ENCODE data around the gene ZNF423. TPM values are rescaled to one million over a fixed set of nuclear protein-coding genes. Genes with fewer than 3 reads are reported as not detected.

Gene ZNF423
- total RNA-seq, 1 experiment from 2014 or later = not detected

DNA sequence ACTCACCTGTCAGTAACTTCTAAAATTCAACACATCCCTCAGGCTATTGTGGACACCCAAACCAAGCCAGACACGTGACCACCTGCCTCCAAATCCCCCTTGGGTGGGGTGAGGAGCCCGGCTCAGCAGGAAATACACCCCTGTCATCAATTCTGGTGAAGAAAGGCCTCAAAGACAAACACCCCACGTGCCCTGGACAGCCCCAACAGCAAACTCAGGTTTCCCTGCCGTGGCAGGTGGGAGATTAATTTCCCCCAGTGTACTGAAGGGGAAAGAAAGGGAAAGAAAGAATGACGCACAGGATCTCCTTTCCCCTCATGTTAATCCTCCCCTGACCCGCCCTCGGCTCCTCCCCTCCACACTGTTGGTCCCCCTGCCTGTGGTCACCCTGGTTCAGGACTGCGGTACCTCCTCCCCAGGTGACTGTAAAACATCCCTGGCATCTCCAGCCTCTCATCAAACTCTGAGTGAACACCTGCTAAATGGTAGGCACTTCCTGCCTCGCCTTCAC lies 98.3 kb downstream of the ZNF423 start:
- no peaks in the 10 kb centered on the region for H3K79me2 ChIP-seq (ENCODE audit: low read length)
- no peaks in the 10 kb centered on the region for H3K9me3 ChIP-seq (ENCODE audit: low read length)
- H3K27me3 ChIP-seq (ENCODE audit: low read length) = no peaks in the 10 kb centered on the region
- H3K9ac ChIP-seq (ENCODE audit: low read length) = no peak overlapping the region
- H3K36me3 ChIP-seq (ENCODE audit: insufficient read depth, low read length) = no peaks in the 10 kb centered on the region
- H3K27ac ChIP-seq (ENCODE audit: low read length) = no peak overlapping the region
- H3K4me3 ChIP-seq (ENCODE audit: low read length) = no peak overlapping the region
- H2AFZ ChIP-seq (ENCODE audit: low read length) = no peak overlapping the region
- no peaks in the 10 kb centered on the region for H3K9me2 ChIP-seq (replicated peaks; ENCODE audit: insufficient read depth, low read length)
- no peak for DNase-seq
- H3K4me1 ChIP-seq (ENCODE audit: low read length) = no peaks in the 10 kb centered on the region
- no peak overlapping the region for H3K4me2 ChIP-seq (ENCODE audit: low read depth, low read length, poor library complexity, severe bottlenecking)
- H4K20me1 ChIP-seq (ENCODE audit: insufficient read depth, low read depth, low read length) = no peaks in the 10 kb centered on the region

GRCh38 chr16:49756775-49757558 lies 98.9 kb downstream of the ZNF423 start:
- Histone ChIP-seq H3K9ac (ENCODE audit: low read length) (no peak overlapping the region), H3K27ac (ENCODE audit: low read length) (no peak overlapping the region)

DNA sequence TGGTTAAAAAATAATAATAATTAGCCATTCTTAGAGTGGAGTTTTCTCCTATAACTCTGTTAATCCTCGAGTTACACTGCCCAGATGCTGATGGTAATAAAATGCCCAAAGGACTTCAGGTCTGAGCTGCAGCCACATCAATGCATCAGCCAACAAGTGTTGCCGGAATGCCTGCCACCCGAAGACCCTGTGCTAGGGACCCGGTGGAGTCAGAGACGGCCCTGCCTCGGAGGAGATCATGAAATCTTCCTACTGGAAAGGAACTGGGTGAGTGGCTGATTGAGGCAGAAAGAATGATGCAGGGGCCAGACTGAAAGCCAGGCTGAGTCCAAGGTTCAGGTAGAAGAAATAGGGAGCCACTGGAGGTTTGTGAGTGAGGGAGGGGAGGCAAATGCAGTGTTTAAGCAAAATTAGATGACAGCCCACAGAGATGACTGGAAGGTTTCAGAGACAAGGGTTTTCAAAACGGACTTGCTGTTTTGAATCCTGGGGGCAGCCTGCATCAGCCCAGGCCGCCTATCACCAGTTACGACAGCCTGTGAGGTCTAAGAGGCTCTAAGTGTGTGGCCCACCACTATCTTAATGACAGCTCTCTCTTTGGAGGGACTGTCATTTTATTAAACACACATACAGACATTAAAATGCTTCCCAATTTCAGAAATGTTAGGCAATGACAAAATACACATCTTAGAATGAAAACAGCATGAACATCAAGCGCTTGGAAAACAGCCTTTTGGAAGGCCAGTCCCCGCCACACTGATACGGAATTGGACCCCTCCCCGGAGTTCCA lies 100.0 kb downstream of the ZNF423 start:
- H2AFZ ChIP-seq (ENCODE audit: low read length) = no peak overlapping the region
- no peak overlapping the region for H3K4me2 ChIP-seq (ENCODE audit: low read depth, low read length, poor library complexity, severe bottlenecking)
- H3K9ac ChIP-seq (ENCODE audit: low read length) = no peak overlapping the region
- H3K27ac ChIP-seq (ENCODE audit: low read length) = no peak overlapping the region
- no peaks in the 10 kb centered on the region for H3K27me3 ChIP-seq (ENCODE audit: low read length)
- no peak overlapping the region for H3K4me3 ChIP-seq (ENCODE audit: low read length)
- no peaks in the 10 kb centered on the region for H3K4me1 ChIP-seq (ENCODE audit: low read length)
- no peak for DNase-seq
- no peaks in the 10 kb centered on the region for H3K36me3 ChIP-seq (ENCODE audit: insufficient read depth, low read length)
- no peaks in the 10 kb centered on the region for H4K20me1 ChIP-seq (ENCODE audit: insufficient read depth, low read depth, low read length)
- no peaks in the 10 kb centered on the region for H3K79me2 ChIP-seq (ENCODE audit: low read length)
- H3K9me2 ChIP-seq (replicated peaks; ENCODE audit: insufficient read depth, low read length) = no peaks in the 10 kb centered on the region
- H3K9me3 ChIP-seq (ENCODE audit: low read length) = no peaks in the 10 kb centered on the region

More at GRCh38 chr16:49756775-49757558, 98.9 kb downstream of the ZNF423 start:
- Histone ChIP-seq H3K4me3 (ENCODE audit: low read length) (no peak overlapping the region), H2AFZ (ENCODE audit: low read length) (no peak overlapping the region), H3K9me3 (ENCODE audit: low read length) (no peaks in the 10 kb centered on the region), H3K4me2 (ENCODE audit: low read depth, low read length, poor library complexity, severe bottlenecking) (no peak overlapping the region), H4K20me1 (ENCODE audit: insufficient read depth, low read depth, low read length) (no peaks in the 10 kb centered on the region), H3K27me3 (ENCODE audit: low read length) (no peaks in the 10 kb centered on the region), H3K79me2 (ENCODE audit: low read length) (no peaks in the 10 kb centered on the region), H3K36me3 (ENCODE audit: insufficient read depth, low read length) (no peaks in the 10 kb centered on the region), H3K4me1 (ENCODE audit: low read length) (no peaks in the 10 kb centered on the region), H3K9me2 (replicated peaks; ENCODE audit: insufficient read depth, low read length) (no peaks in the 10 kb centered on the region)
- DNase-seq = no peak

- no peak overlapping the region for H3K4me3 ChIP-seq (ENCODE audit: low read length)
- no peaks in the 10 kb centered on the region for H4K20me1 ChIP-seq (ENCODE audit: insufficient read depth, low read depth, low read length)
- no peaks in the 10 kb centered on the region for H3K27me3 ChIP-seq (ENCODE audit: low read length)
- H3K9ac ChIP-seq (ENCODE audit: low read length) = no peak overlapping the region
- no peaks in the 10 kb centered on the region for H3K4me1 ChIP-seq (ENCODE audit: low read length)
- no peaks in the 10 kb centered on the region for H3K36me3 ChIP-seq (ENCODE audit: insufficient read depth, low read length)
- H3K27ac ChIP-seq (ENCODE audit: low read length) = no peak overlapping the region
- H3K9me3 ChIP-seq (ENCODE audit: low read length) = no peaks in the 10 kb centered on the region
- H3K9me2 ChIP-seq (replicated peaks; ENCODE audit: insufficient read depth, low read length) = no peaks in the 10 kb centered on the region
- H3K4me2 ChIP-seq (ENCODE audit: low read depth, low read length, poor library complexity, severe bottlenecking) = no peak overlapping the region
- no peak overlapping the region for H2AFZ ChIP-seq (ENCODE audit: low read length)
- DNase-seq = no peak
- no peaks in the 10 kb centered on the region for H3K79me2 ChIP-seq (ENCODE audit: low read length)
Measured at GRCh38 chr16:49755313-49755620, 100.6 kb downstream of the ZNF423 start.

DNA sequence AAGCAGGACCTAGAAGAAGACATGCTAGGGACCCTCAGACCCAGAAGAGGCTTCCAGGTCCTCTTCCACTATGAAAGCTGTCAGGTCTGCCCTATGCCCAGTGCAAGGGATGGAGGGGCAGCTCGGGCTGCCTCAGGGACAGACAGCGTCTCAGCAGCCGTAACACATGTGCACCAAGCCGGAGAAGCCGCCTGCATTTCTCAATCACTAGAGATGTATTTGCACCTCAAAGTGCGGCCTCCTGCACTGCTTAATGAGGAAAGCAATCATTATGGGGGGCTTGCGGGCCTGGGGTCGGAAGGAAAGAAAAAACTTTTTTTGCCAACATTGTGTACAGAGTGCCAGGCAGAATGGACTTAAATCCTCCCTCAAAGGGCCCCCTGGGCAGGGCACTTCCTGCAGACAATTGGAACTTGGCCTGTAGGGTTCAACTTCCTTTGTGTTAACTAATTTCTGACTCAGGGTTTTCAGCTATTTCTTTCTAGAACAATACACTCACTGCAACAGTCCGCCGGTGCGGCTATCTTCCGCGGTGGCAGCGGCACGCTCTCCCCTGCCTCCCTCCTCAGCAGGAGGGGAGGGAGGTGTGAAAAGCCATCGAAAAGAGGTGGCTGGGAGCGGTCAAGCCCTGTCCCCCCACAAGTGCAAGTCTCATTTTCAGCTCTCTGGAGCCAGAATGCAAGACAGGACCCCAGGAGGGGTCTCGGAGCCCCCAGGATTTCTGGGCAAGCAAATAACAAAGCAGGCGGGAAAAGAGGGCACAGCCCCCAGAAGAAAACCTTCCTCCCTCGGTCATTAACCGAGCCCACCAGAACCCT lies 101.2 kb downstream of the ZNF423 start:
- Histone ChIP-seq H2AFZ (ENCODE audit: low read length) (no peak overlapping the region), H3K27me3 (ENCODE audit: low read length) (no peaks in the 10 kb centered on the region), H3K4me3 (ENCODE audit: low read length) (no peak overlapping the region)

GRCh38 chr16:49750341-49751000 lies 105.4 kb downstream of the ZNF423 start:
- Histone ChIP-seq H4K20me1 (ENCODE audit: insufficient read depth, low read depth, low read length) (0 out of 2 replicates have a peak, but pooled peaks cover 3% of the 10 kb centered on the region), H3K4me1 (ENCODE audit: low read length) (no peaks in the 10 kb centered on the region), H3K4me2 (ENCODE audit: low read depth, low read length, poor library complexity, severe bottlenecking) (no peak overlapping the region), H3K27ac (ENCODE audit: low read length) (no peak overlapping the region), H3K79me2 (ENCODE audit: low read length) (no peaks in the 10 kb centered on the region), H3K9me3 (ENCODE audit: low read length) (no peaks in the 10 kb centered on the region), H3K4me3 (ENCODE audit: low read length) (no peak overlapping the region), H2AFZ (ENCODE audit: low read length) (no peak overlapping the region), H3K27me3 (ENCODE audit: low read length) (no peaks in the 10 kb centered on the region), H3K9me2 (replicated peaks; ENCODE audit: insufficient read depth, low read length) (no peaks in the 10 kb centered on the region), H3K9ac (ENCODE audit: low read length) (no peak overlapping the region), H3K36me3 (ENCODE audit: insufficient read depth, low read length) (no peaks in the 10 kb centered on the region)
- DNase-seq = no peak

More for the DNA sequence above, 101.2 kb downstream of the ZNF423 start:
- H3K27ac ChIP-seq (ENCODE audit: low read length) = no peak overlapping the region
- no peak for DNase-seq
- H3K4me1 ChIP-seq (ENCODE audit: low read length) = no peaks in the 10 kb centered on the region
- H4K20me1 ChIP-seq (ENCODE audit: insufficient read depth, low read depth, low read length) = no peaks in the 10 kb centered on the region
- no peak overlapping the region for H3K4me2 ChIP-seq (ENCODE audit: low read depth, low read length, poor library complexity, severe bottlenecking)
- H3K9me2 ChIP-seq (replicated peaks; ENCODE audit: insufficient read depth, low read length) = no peaks in the 10 kb centered on the region
- no peak overlapping the region for H3K9ac ChIP-seq (ENCODE audit: low read length)
- H3K36me3 ChIP-seq (ENCODE audit: insufficient read depth, low read length) = no peaks in the 10 kb centered on the region
- no peaks in the 10 kb centered on the region for H3K9me3 ChIP-seq (ENCODE audit: low read length)
- no peaks in the 10 kb centered on the region for H3K79me2 ChIP-seq (ENCODE audit: low read length)

- Histone ChIP-seq H3K79me2 (ENCODE audit: low read length) (no peaks in the 10 kb centered on the region), H2AFZ (ENCODE audit: low read length) (no peak overlapping the region), H3K9ac (ENCODE audit: low read length) (no peak overlapping the region), H3K9me2 (replicated peaks; ENCODE audit: insufficient read depth, low read length) (no peaks in the 10 kb centered on the region), H4K20me1 (ENCODE audit: insufficient read depth, low read depth, low read length) (0 out of 2 replicates have a peak, but pooled peaks cover 3% of the 10 kb centered on the region), H3K27ac (ENCODE audit: low read length) (no peak overlapping the region), H3K4me3 (ENCODE audit: low read length) (no peak overlapping the region), H3K36me3 (ENCODE audit: insufficient read depth, low read length) (no peaks in the 10 kb centered on the region), H3K9me3 (ENCODE audit: low read length) (no peaks in the 10 kb centered on the region), H3K4me1 (ENCODE audit: low read length) (no peaks in the 10 kb centered on the region), H3K27me3 (ENCODE audit: low read length) (no peaks in the 10 kb centered on the region), H3K4me2 (ENCODE audit: low read depth, low read length, poor library complexity, severe bottlenecking) (no peak overlapping the region)
- no peak for DNase-seq
Measured at GRCh38 chr16:49749816-49750215, 106.1 kb downstream of the ZNF423 start.
